Kidney tubule cell (primary cell): Measurements from ENCODE around the gene VSIR.

Experiments
- DNase-seq: peaks from one replicate; pipeline ENCODE4 v3.0.0-alpha.2; 2018; ENCODE audit warnings: low spot score

Gene VSIR

DNA sequence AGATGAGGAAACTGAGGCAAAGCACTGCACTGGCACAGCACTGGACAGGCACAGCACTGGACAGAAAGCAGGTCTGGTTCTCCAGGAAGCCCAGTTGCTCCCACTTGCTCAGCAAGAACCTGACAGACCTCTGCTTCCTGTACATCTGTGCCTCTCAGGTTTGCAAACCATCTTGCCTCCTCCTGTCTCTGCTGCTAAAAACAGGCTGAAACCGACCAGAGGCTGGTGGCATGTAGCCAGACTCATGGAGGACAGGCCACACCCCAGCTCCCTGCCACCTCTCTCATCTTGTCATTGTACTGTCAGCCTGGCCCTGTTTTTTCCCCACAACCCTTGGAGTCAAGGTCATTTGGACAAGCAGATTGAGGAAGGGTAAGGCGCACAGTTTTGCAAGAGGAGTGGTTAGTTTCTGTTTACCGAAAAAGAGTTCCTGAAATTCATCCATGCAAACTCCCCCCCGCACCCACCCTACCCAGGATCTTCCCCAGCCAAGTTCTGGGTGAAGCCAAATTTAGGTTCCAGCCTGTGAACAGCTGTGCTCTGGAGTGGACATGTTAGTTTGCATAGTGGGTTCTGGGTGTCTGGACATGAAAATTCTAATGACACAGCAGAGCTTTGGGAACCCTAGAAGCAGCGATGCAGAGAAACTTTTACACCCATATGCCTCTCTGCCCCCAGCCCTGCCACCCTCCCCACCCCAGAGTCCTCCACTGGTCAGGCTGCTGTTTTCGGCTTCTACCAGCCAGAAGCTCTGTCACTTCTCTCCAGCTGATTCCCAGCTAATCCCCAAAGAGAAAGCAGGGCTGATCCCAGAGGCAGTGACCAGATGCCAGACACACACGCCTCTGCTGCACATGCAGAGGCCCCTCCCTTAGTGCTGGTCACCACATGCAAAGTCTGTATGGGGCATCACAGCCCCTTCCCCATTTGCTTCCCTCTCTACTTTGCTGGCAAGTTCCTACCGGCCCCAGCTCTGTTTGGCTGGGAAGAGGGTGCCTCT lies 45.3 kb downstream of the VSIR start:
- DNase-seq: peak; percentile 21

GRCh38 chr10:71727105-71727737 lies 46.1 kb downstream of the VSIR start:
- DNase-seq: no peak

DNA sequence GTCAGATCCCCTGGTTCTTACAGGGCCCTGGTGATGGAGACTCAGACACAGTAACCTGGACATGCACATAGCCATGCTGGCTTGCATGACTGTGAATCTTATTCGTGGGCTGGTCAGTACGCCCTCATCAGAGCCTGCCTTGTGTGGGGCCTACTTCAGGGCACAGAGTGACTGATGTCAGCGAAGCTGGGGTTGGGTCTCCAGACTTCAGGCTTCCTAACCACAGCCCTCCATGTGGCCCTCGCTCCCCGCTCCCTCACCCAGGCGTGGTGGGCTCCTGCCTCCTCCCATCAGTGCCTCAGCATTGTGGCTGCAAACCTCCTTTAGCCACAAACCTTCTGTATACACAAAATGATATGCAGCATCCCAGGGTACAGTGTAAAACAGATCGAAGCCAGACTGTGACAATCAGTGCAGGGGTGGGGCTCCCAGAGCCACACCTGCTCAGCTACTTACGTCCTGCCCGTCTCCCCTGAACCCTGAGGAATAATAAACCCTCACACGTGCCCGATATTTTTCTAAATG lies 46.7 kb downstream of the VSIR start:
- no peak for DNase-seq

DNA sequence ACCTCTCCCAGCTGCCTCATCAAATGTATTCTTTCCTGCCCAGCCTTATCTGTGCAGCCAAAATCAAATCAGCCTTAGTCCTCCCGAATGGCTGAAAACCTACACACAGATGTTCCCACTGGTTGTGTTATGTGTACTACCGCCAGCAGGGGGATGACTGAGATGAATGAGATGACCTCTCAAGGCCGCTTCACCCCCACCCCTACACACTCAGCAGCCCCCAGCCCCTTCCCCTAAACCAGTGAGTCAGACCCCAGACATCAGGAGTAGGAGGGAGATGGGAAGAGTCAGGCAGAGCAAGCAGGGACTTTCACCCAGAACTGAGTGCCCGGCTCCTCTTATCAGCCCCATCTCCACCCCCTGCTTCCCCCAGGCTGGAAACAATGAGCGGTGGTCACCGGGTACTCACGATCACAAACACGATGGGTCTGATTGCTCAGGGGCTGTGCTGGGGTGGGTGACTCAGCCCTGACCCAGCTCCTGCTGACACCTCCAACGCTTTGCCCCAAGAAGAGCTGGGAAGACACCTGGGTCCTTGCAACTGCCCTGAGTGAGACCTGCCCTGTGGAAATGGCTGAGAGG lies 47.2 kb downstream of the VSIR start:
- DNase-seq: peak; percentile 10

DNA sequence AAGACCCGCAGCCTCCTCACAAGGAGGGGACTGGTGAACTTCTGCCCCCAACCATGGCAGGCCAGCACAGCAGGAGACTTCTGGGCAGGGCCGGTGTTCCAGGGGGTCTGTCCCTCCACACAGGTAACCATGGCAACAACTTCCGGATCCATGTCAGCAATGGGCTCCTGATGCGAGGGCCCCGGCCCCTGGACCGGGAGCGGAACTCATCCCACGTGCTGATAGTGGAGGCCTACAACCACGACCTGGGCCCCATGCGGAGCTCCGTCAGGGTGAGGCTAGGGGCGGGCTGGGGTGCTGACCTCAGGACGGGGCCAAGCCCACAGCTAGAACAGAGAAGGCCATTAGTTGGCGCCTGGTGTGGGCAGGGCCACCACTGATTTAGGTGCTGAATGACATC lies 48.1 kb downstream of the VSIR start:
- no peak for DNase-seq

- no peak for DNase-seq
Observed at GRCh38 chr10:71724539-71724938, 48.8 kb downstream of the VSIR start.

- no peak for DNase-seq
Observed at GRCh38 chr10:71723311-71723710, 50.0 kb downstream of the VSIR start.

DNA sequence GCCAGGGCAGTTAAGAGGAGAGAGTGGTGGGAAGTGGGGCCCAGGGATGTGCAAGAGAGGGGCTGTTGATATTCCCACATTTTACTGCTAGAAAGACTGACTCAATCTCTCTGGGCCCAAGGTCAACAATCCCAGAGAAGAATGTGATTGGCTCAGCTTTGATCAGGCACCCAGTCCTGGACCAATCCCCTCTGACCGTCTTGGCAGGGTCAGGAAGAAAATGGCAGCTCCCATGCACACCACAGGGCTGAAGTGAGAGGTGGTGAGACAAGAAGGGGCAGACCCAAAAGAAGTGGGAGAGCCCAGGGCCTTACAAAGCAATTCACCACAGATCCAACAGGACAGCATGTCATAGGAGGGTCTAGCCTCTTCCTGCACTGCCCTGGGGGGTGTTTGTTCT lies 50.5 kb downstream of the VSIR start:
- no peak for DNase-seq

DNA sequence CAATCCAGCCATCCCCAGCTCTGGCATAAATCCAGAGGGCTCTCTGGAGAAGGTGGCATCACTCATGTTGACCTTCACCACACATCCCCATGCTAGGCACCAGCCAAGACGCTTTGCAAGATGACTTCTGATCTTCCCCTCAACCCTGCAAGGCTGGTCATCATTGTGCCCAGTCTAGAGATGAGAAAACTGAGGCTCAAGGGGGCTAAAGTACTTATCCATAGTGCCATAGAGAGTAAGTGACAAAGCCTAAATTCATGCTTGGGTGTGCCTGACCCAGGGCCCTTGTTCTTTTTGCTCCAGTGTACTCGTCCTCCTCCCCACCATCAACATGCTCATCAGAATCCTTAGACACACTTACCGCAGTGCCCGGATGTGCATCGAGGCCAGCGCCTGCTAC lies 52.0 kb downstream of the VSIR start:
- no peak for DNase-seq

- no peak for DNase-seq
Observed at GRCh38 chr10:71720288-71720687, 53.0 kb downstream of the VSIR start.

- DNase-seq: no peak
Observed at GRCh38 chr10:71719464-71720201, 53.7 kb downstream of the VSIR start, which contains the start of gene C10orf105. Gene C10orf105, minus strand, starts transcription at chr10:71719778. Its CDS starts 3,441 bp downstream, at chr10:71716337.

DNA sequence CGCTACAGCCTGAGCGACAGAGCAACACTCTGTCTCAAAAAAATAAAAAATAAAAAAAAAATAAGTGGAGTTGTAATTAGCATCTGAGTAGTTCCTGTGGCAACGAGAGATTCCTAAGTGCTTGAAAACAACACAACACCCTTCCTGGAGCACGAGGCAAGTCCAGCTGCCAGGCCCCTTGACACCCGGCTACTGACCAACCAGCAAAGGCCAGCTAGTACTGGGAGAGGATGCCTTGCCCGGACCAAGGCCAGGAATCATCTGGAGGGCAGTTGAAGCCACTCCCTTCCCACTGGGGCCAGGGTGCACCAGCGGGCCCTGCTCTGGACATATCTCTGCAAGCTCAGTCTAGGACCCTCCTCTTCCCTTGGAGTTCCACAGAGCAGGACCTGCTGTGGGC lies 54.3 kb downstream of the VSIR start:
- DNase-seq: no peak

DNA sequence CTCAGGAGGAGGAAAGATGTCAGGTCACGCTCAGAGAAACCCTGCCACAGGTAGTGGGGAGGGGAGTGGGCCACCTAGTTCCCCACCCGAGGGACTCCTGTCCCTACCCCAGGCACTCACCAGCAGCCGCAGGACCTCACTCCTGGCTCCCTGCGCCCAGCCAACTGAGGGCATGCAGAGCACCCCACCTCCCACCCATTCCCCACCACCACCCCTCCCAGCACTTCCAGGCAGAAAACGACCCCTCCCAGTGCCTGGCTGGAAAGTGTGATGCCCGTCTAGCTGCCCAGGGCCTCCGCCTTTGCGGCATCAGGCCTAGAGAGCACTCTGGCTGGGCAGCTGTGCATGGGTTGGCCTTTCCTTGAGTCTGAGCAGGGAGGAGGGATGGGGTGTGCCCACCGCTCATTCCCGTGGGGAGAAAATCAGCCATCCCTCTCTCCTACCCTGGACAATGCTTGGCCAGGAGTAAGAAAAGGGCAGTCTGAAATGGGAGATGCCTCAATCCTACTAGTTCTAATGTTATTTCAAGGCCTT lies 55.1 kb downstream of the VSIR start:
- no peak for DNase-seq

DNA sequence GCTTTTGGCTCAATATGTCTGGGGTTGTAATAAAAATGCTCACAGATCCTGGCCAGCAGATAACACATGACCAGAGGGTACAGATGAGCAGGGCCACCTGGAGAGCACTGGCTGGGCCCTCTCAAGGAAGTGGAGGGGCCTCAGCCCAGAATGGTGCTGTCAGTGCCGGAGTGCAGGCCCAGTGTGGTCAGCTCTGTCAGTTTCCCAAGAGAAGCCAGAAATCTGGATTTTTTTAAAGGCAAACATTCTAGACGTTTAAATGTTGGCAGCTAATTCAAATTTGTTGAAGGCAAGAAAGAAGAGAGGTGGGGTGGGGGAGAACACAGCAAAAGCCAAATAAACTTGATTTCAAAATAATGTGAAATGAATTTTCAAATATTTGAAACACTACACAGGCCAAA lies 55.8 kb downstream of the VSIR start:
- no peak for DNase-seq

- DNase-seq: no peak
Observed at GRCh38 chr10:71717056-71717455, 56.3 kb downstream of the VSIR start.

GRCh38 chr10:71716426-71716825 lies 56.9 kb downstream of the VSIR start:
- DNase-seq: no peak

DNA sequence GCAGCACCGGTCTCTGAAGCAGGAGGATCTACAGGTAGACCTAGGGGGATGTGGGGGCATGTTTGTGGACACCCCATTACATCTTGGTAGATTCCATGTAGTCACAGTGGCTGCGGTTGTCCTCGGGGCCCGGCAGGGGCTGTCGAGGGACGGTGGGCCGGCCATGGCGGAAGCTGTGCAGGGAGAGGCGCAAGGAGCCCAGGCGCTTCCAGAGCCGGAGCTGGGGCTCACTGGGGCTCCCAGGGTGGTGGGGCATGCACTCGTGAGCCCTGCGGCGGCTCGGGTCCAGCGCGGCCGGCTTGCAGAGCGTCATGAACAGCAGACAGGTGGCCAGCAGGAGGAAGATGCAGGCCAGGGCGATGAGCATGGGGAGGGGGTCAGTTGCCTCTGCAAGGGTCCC lies 57.5 kb downstream of the VSIR start:
- no peak for DNase-seq

- no peak for DNase-seq
Observed at GRCh38 chr10:71715026-71715425, 58.3 kb downstream of the VSIR start.

DNA sequence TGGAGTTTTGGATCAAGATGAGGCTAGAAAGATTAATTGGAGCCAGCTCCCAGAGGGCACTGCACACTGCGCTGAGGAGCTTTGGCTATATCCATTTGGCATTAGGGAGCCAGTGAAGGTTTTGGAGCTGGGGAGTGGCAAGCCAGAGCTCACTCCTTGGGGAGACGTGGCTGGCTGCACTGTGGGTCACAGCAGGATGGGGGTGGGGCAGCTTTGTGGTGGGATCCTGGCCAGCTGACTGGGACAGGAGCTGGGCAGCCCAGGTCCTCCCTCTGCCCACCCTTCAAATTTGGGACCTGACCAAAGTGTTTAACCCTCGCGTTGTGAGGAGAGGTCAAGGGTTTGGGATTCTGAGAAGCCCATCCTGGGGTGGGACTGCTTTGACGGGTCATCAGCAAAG lies 58.7 kb downstream of the VSIR start:
- DNase-seq: no peak

- DNase-seq: no peak
Observed at GRCh38 chr10:71714031-71714410, 59.3 kb downstream of the VSIR start.

GRCh38 chr10:71713135-71714030 lies 59.9 kb downstream of the VSIR start:
- DNase-seq: peak; percentile 21
